ENCODE results near the gene CDC42BPA.

- TF ChIP-seq CTCF (conservative IDR thresholded peaks at IDR 0.05 in 1 of 2, IDR thresholded peaks at IDR 0.05 in 1 of 2; ENCODE audit: extremely low read depth in 1 of 2, insufficient read depth in 1 of 2, low read depth in 1 of 2, low read length in 2 of 2), result no peak
- no peak for TF ChIP-seq EZH2 (IDR thresholded peaks at IDR 0.05; ENCODE audit: borderline replicate concordance, low read length)
Measured at GRCh38 chr1:227070638-227071285, 247.5 kb downstream of the CDC42BPA start.

Measured in mammary epithelial cell (primary cell).